PFSK-1 (cell line): Measurements from ENCODE around the gene SLC25A17.

Source experiments
- FOXP2 ChIP-seq: optimal IDR thresholded peaks from 2 replicates; pipeline ENCODE3; 2011; ENCODE audit warnings: borderline replicate concordance, control low read depth, inconsistent platforms; ENCODE audit not compliant: insufficient read depth; ENCODE audit errors: extremely low read length, extremely low read depth
- POLR2AphosphoS5 ChIP-seq: IDR thresholded peaks from 2 replicates; pipeline ENCODE4 v1.6.1; 2012; ENCODE audit warnings: low read depth, mild to moderate bottlenecking, control low read depth, low read length, moderate library complexity
- REST ChIP-seq, 2 experiments: IDR thresholded peaks; 2 replicates each; pipeline versions ENCODE4 v1.6.1 to v1.8.0; 2011 to 2012; ENCODE audit warnings: low read depth in 2 of 2, low read length in 2 of 2, control low read depth in 1 of 2, inconsistent platforms in 1 of 2, mild to moderate bottlenecking in 1 of 2, moderate library complexity in 1 of 2; ENCODE audit not compliant: insufficient read depth in 1 of 2
- SIN3A ChIP-seq: IDR thresholded peaks from 2 replicates; pipeline ENCODE4 v1.6.1; 2012; ENCODE audit warnings: mild to moderate bottlenecking, low read length, moderate library complexity, borderline replicate concordance; ENCODE audit not compliant: insufficient read depth
- TAF1 ChIP-seq: IDR thresholded peaks from 2 replicates; pipeline ENCODE4 v1.6.1; 2012; ENCODE audit warnings: low read length, control low read depth, borderline replicate concordance; ENCODE audit not compliant: insufficient read depth

GRCh38 chr22:40799008-40799407, 20.1 kb downstream of the SLC25A17 start:
- no peak for TF ChIP-seq POLR2AphosphoS5
- no peak for TF ChIP-seq REST (IDR thresholded peaks at IDR 0.05; ENCODE audit: insufficient read depth in 1 of 2, low read depth in 2 of 2, low read length in 2 of 2)
- no peak for TF ChIP-seq TAF1
- no peak for TF ChIP-seq SIN3A
- TF ChIP-seq FOXP2: no peak
